ENCODE measurements around the gene TERB1.

The TERB1 gene

DNA sequence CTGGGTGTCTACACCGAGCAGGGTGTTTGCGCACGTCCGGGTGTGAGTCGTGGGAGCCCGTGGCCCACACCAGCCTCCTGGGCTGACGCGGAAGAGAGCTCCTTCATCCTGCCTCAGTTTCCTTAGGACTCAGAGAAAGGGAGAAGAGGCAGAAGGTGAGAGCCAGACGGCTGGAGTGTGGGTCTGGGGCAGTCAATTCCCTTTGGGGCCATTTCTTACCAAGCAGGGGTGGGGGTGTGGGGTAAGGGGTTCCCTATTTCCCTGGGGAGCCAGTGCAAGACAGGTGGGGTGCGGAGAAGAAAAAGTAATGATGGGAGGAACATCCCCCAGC is 43.7 kb upstream of the TERB1 start:
- Histone ChIP-seq H3K4me1 (ENCODE audit: control insufficient read depth, insufficient read depth, low read length) (no peaks in the 10 kb centered on the region), H3K36me3 (ENCODE audit: control insufficient read depth in 2 of 2, insufficient read depth in 1 of 2, low read length in 2 of 2) (no peaks in the 10 kb centered on the region), H3K9me3 (ENCODE audit: control insufficient read depth, insufficient read depth, low read depth, low read length) (no peaks in the 10 kb centered on the region), H3K4me3 (ENCODE audit: low read depth, low read length) (no peak overlapping the region), H3K27ac (ENCODE audit: extremely low read depth, low read depth, low read length) (no peak overlapping the region)
- POLR2A ChIA-PET, result interaction anchor here (1.3 kb wide), 1 partner anchor 14 kb away, joined by 5 read pairs; the partner anchor contains the start of gene NAE1
- CTCF ChIA-PET, result interaction anchor here (0.6 to 6.3 kb wide), 3 partner anchors 14 to 362 kb away, joined by 3 to 42 read pairs (median 3); partner anchors contain the start of gene NAE1
- no peak for TF ChIP-seq MYNN (tag by site-specific recombination; IDR thresholded peaks at IDR 0.05; ENCODE audit: borderline replicate concordance)
- TF ChIP-seq ZNF660 (tag by site-specific recombination; IDR thresholded peaks at IDR 0.05), result no peak
- no peak for TF ChIP-seq ZEB2 (tag by site-specific recombination; IDR thresholded peaks at IDR 0.05)
- TF ChIP-seq GLI4 (tag by site-specific recombination; IDR thresholded peaks at IDR 0.05), result no peak
- TF ChIP-seq ZNF658 (tag by site-specific recombination; IDR thresholded peaks at IDR 0.05), result no peak
- no peak for TF ChIP-seq ZNF155 (tag by site-specific recombination; IDR thresholded peaks at IDR 0.05)
- TF ChIP-seq KLF7 (tag by site-specific recombination; IDR thresholded peaks at IDR 0.05; ENCODE audit: borderline replicate concordance), result no peak
- no peak for TF ChIP-seq ZNF48 (tag by site-specific recombination; IDR thresholded peaks at IDR 0.05)
- TF ChIP-seq ZNF610 (tag by site-specific recombination; IDR thresholded peaks at IDR 0.05; ENCODE audit: borderline replicate concordance), result no peak
- no peak for TF ChIP-seq SP2 (tag by site-specific recombination; IDR thresholded peaks at IDR 0.05)
- TF ChIP-seq, protein P1, sequence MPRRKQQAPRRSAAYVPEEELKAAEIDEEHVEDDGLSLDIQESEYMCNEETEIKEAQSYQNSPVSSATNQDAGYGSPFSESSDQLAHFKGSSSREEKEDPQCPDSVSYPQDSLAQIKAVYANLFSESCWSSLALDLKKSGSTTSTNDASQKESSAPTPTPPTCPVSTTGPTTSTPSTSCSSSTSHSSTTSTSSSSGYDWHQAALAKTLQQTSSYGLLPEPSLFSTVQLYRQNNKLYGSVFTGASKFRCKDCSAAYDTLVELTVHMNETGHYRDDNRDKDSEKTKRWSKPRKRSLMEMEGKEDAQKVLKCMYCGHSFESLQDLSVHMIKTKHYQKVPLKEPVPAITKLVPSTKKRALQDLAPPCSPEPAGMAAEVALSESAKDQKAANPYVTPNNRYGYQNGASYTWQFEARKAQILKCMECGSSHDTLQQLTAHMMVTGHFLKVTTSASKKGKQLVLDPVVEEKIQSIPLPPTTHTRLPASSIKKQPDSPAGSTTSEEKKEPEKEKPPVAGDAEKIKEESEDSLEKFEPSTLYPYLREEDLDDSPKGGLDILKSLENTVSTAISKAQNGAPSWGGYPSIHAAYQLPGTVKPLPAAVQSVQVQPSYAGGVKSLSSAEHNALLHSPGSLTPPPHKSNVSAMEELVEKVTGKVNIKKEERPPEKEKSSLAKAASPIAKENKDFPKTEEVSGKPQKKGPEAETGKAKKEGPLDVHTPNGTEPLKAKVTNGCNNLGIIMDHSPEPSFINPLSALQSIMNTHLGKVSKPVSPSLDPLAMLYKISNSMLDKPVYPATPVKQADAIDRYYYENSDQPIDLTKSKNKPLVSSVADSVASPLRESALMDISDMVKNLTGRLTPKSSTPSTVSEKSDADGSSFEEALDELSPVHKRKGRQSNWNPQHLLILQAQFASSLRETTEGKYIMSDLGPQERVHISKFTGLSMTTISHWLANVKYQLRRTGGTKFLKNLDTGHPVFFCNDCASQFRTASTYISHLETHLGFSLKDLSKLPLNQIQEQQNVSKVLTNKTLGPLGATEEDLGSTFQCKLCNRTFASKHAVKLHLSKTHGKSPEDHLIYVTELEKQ (tag by site-specific recombination; IDR thresholded peaks at IDR 0.05; ENCODE audit: borderline replicate concordance), result no peak
- TF ChIP-seq ZNF148 (tag by site-specific recombination; IDR thresholded peaks at IDR 0.05; ENCODE audit: borderline replicate concordance), result no peak
- no peak for TF ChIP-seq ZNF366 (tag by site-specific recombination; conservative IDR thresholded peaks at IDR 0.05)
- no peak for TF ChIP-seq HOXA7 (CRISPR knock-in tag; IDR thresholded peaks at IDR 0.05; ENCODE audit: borderline replicate concordance)
- TF ChIP-seq KLF10 (tag by site-specific recombination; IDR thresholded peaks at IDR 0.05), result no peak

GRCh38 chr16:66844342-66845079 is 43.1 kb upstream of the TERB1 start, which contains the start of gene CA7:
TSS of gene CA7 (plus strand) at chr16:66844414. CDS start at chr16:66844488, 74 bp downstream.
- ChIA-PET POLR2A (interaction anchor here (1.3 kb wide), 1 partner anchor 13 kb away, joined by 5 read pairs; the partner anchor contains the start of gene NAE1), CTCF (interaction anchor here (0.5 to 6.3 kb wide), 3 partner anchors 10 to 231 kb away, joined by 3 to 42 read pairs (median 3); partner anchors contain the start of gene NAE1)
- no peaks in the 10 kb centered on the region for H3K4me1 ChIP-seq (ENCODE audit: control insufficient read depth, insufficient read depth, low read length)
- H3K27ac ChIP-seq (ENCODE audit: extremely low read depth, low read depth, low read length), result no peak within 1 kb of the TSS
- no peaks in the 10 kb centered on the region for H3K9me3 ChIP-seq (ENCODE audit: control insufficient read depth, insufficient read depth, low read depth, low read length)
- H3K36me3 ChIP-seq (ENCODE audit: control insufficient read depth in 2 of 2, insufficient read depth in 1 of 2, low read length in 2 of 2), result no peaks in the 10 kb centered on the region
- H3K4me3 ChIP-seq (ENCODE audit: low read depth, low read length), result peak within 1 kb of the TSS; percentile 13
- TF ChIP-seq ZNF521 (tag by site-specific recombination; IDR thresholded peaks at IDR 0.05) (no peak), MZF1 (tag by site-specific recombination; IDR thresholded peaks at IDR 0.05; ENCODE audit: borderline replicate concordance) (no peak), ZNF335 (tag by site-specific recombination; conservative IDR thresholded peaks at IDR 0.05) (peak; percentile 49), PATZ1 (tag by site-specific recombination; IDR thresholded peaks at IDR 0.05) (0 out of 2 replicates have a peak, but pooled peaks have one; percentile 29), ZNF792 (tag by site-specific recombination; IDR thresholded peaks at IDR 0.05) (no peak)
- TF ChIP-seq, protein P2, sequence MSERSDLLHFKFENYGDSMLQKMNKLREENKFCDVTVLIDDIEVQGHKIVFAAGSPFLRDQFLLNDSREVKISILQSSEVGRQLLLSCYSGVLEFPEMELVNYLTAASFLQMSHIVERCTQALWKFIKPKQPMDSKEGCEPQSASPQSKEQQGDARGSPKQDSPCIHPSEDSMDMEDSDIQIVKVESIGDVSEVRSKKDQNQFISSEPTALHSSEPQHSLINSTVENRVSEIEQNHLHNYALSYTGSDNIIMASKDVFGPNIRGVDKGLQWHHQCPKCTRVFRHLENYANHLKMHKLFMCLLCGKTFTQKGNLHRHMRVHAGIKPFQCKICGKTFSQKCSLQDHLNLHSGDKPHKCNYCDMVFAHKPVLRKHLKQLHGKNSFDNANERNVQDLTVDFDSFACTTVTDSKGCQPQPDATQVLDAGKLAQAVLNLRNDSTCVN (tag by site-specific recombination; optimal IDR thresholded peaks at IDR 0.05), result peak; percentile 12
- TF ChIP-seq, protein P3, sequence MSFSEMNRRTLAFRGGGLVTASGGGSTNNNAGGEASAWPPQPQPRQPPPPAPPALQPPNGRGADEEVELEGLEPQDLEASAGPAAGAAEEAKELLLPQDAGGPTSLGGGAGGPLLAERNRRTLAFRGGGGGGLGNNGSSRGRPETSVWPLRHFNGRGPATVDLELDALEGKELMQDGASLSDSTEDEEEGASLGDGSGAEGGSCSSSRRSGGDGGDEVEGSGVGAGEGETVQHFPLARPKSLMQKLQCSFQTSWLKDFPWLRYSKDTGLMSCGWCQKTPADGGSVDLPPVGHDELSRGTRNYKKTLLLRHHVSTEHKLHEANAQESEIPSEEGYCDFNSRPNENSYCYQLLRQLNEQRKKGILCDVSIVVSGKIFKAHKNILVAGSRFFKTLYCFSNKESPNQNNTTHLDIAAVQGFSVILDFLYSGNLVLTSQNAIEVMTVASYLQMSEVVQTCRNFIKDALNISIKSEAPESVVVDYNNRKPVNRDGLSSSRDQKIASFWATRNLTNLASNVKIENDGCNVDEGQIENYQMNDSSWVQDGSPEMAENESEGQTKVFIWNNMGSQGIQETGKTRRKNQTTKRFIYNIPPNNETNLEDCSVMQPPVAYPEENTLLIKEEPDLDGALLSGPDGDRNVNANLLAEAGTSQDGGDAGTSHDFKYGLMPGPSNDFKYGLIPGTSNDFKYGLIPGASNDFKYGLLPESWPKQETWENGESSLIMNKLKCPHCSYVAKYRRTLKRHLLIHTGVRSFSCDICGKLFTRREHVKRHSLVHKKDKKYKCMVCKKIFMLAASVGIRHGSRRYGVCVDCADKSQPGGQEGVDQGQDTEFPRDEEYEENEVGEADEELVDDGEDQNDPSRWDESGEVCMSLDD (tag by site-specific recombination; IDR thresholded peaks at IDR 0.05), result 0 out of 2 replicates have a peak, but pooled peaks have one; percentile 22

Data from HEK293 (cell line).